HCT116 (cell line): Measurements from ENCODE around the gene KLK15. TPM values are rescaled to one million over a fixed set of nuclear protein-coding genes. Genes with fewer than 3 reads are reported as not detected.

ENCODE experiments used
- ATAC-seq: fragments of 200-7000 bp; cut with Tn5 transposase; 2 replicates; pipeline ENCODE4 v1.9.1; 2020; ENCODE audit warnings: mild to moderate bottlenecking, moderate library complexity
- BruUV-seq: library from RNA; stranded (reverse); fragments of 400-500 nt; replicated peaks from 2 replicates; lab custom pipeline; 2021; lab: Mats Ljungman, UMichigan
- CTCF ChIA-PET: fragments of 300-600 bp; sonication (Branson Sonifier 250); formaldehyde crosslinking; loops from one replicate; lab custom pipeline; 2021; ENCODE audit warnings: antibody characterized with exemption; lab: Charles Lee
- POLR2A ChIA-PET: fragments of 300-600, 350-600 bp; sonication (Branson Sonifier 250); formaldehyde crosslinking; loops from one replicate; lab custom pipeline; 2021; ENCODE audit warnings: antibody characterized with exemption; lab: Charles Lee
- RAD21 ChIA-PET, 2 experiments: fragments of 300-600 bp; sonication (Branson Sonifier 250); formaldehyde crosslinking; loops; one replicate each; lab custom pipeline; 2023; ENCODE audit warnings: low total read pairs in 2 of 2; ENCODE audit not compliant: uncharacterized antibody in 2 of 2, unreplicated experiment in 2 of 2, low non-redundant PET in 1 of 2; lab: Charles Lee
- DNase-seq: peaks from one replicate; pipeline ENCODE4 v3.0.0-alpha.2; 2010; ENCODE audit warnings: low read depth, low spot score
- H2AFZ ChIP-seq: fragments of 200-600 bp; shearing (Covaris generic), sonication (generic); 2 replicates; pipeline ENCODE4 v1.6.1; 2017; ENCODE audit warnings: low read depth, mixed run types, mixed read lengths, antibody characterized with exemption, low read length; ENCODE audit not compliant: poor library complexity, severe bottlenecking
- H3K27ac ChIP-seq: 2 replicates; pipeline ENCODE4 v1.5.1; 2012; ENCODE audit warnings: low read depth, low read length
- H3K27me3 ChIP-seq: fragments of 200-600 bp; sonication (generic); 2 replicates; pipeline ENCODE4 v1.6.1; 2016; ENCODE audit warnings: mixed run types, low read length, mixed read lengths; ENCODE audit not compliant: insufficient read depth
- H3K36me3 ChIP-seq, 2 experiments: fragments of 200-500 bp in 1 of 2; fragments of 200-600 bp in 1 of 2; sonication (Bioruptor generic) in 1 of 2; sonication (generic) in 1 of 2; 2 replicates each; pipeline versions ENCODE4 v1.5.1 to v1.6.1; 2014 to 2016; ENCODE audit warnings: low read length in 2 of 2, inconsistent platforms in 1 of 2, mixed read lengths in 1 of 2, mixed run types in 1 of 2; ENCODE audit not compliant: insufficient read depth in 2 of 2, control insufficient read depth in 1 of 2
- H3K4me1 ChIP-seq, 2 experiments: fragments of 200-600 bp in 1 of 2; sonication (generic) in 1 of 2; 2 replicates each; pipeline versions ENCODE4 v1.5.1 to v1.6.1; 2012 to 2017; ENCODE audit warnings: low read length in 2 of 2, inconsistent platforms in 1 of 2, mild to moderate bottlenecking in 1 of 2, mixed read lengths in 1 of 2, mixed run types in 1 of 2, moderate library complexity in 1 of 2; ENCODE audit not compliant: insufficient read depth in 2 of 2, control insufficient read depth in 1 of 2
- H3K4me2 ChIP-seq: fragments of 200-600 bp; sonication (generic); 2 replicates; pipeline ENCODE4 v1.6.1; 2017; ENCODE audit warnings: mixed run types, low read length, mixed read lengths
- H3K4me3 ChIP-seq, 2 experiments: fragments of 200-600 bp in 1 of 2; sonication (generic) in 1 of 2; replicated peaks in 1 of 2; 2 replicates each; pipeline ENCODE4 v1.5.1; 2011 to 2016; ENCODE audit warnings: low read length in 2 of 2, control low read depth in 1 of 2, low read depth in 1 of 2, mild to moderate bottlenecking in 1 of 2, mixed read lengths in 1 of 2, mixed run types in 1 of 2
- H3K79me2 ChIP-seq: fragments of 200-600 bp; sonication (generic); 2 replicates; pipeline ENCODE4 v1.6.1; 2017; ENCODE audit warnings: mild to moderate bottlenecking, mixed run types, low read length, moderate library complexity, mixed read lengths; ENCODE audit not compliant: insufficient read depth
- H3K9ac ChIP-seq: fragments of 200-600 bp; sonication (generic); 2 replicates; pipeline ENCODE4 v1.6.1; 2016; ENCODE audit warnings: low read length, mixed read lengths
- H3K9me2 ChIP-seq: fragments of 200-600 bp; sonication (generic), shearing (Covaris generic); 2 replicates; pipeline ENCODE4 v1.6.1; 2017; ENCODE audit warnings: mixed run types, mild to moderate bottlenecking, moderate library complexity; ENCODE audit not compliant: insufficient read depth
- H3K9me3 ChIP-seq, 2 experiments: fragments of 200-500 bp in 1 of 2; fragments of 200-600 bp in 1 of 2; sonication (Bioruptor generic) in 1 of 2; sonication (generic) in 1 of 2; 2 replicates each; pipeline ENCODE4 v1.6.1; 2014 to 2017; ENCODE audit warnings: low read length in 2 of 2, mixed read lengths in 2 of 2, inconsistent platforms in 1 of 2, low read depth in 1 of 2, mild to moderate bottlenecking in 1 of 2, mixed run types in 1 of 2, moderate library complexity in 1 of 2; ENCODE audit not compliant: control insufficient read depth in 1 of 2, insufficient read depth in 1 of 2
- H4K20me1 ChIP-seq: fragments of 200-600 bp; sonication (generic), shearing (Covaris generic); 2 replicates; pipeline ENCODE4 v1.6.1; 2017; ENCODE audit warnings: mixed run types, mild to moderate bottlenecking, moderate library complexity; ENCODE audit not compliant: insufficient read depth
- EGR1 ChIP-seq: IDR thresholded peaks from 2 replicates; pipeline ENCODE4 v1.6.1; 2012; ENCODE audit warnings: low read depth
- ELF1 ChIP-seq: IDR thresholded peaks from 2 replicates; pipeline ENCODE4 v1.6.1; 2012; ENCODE audit warnings: low read depth, borderline replicate concordance
- ZFX ChIP-seq: fragments of 450-650 bp; IDR thresholded peaks from 2 replicates; pipeline ENCODE4 v1.6.1; 2017
- intact Hi-C: fragments of 100-400 bp; cut with micrococcal nuclease; formaldehyde crosslinking; loops from 2 replicates; pipeline ENCODE4 v1.10.0; 2022
- total RNA-seq: library from RNA; stranded (reverse); gene quantifications from one replicate; pipeline ENCODE4 v1.2.1, GENCODE V29; 2021; ENCODE audit not compliant: unreplicated experiment

Gene KLK15
- total RNA-seq, 1 experiment from 2014 or later = not detected

GRCh38 chr19:50780753-50781435 lies 52.5 kb downstream of the KLK15 start:
- Histone ChIP-seq H3K27ac (no peak overlapping the region), H3K9me2 (no peaks in the 10 kb centered on the region), H3K36me3 (no peaks in the 10 kb centered on the region), H3K79me2 (no peaks in the 10 kb centered on the region), H2AFZ (no peak overlapping the region), H3K9me3 (no peaks in the 10 kb centered on the region), H4K20me1 (no peaks in the 10 kb centered on the region), H3K4me3 (no peak overlapping the region), H3K9ac (no peak overlapping the region), H3K4me1 (peaks cover 6 to 20% of the 10 kb centered on the region in 2 experiments; a peak in 3 of 4 replicates), H3K27me3 (peaks cover 14% of the 10 kb centered on the region; the same call in 1 of the 2 replicates), H3K4me2 (no peak overlapping the region)
- POLR2A ChIA-PET = interaction anchor here (0.5 kb wide), 1 partner anchor 56 kb away, joined by 5 read pairs; no protein-coding TSS in a partner anchor
- DNase-seq = no peak
- ATAC-seq = no peak
- intact Hi-C loops = loop anchor here (5.0 kb wide), 1 partner anchor 59 kb away; the partner anchor contains the start of gene CLEC11A
- CTCF ChIA-PET = interaction anchor here (1.1 to 6.4 kb wide), 5 partner anchors 77 to 523 kb away, joined by 4 to 46 read pairs (median 4); no protein-coding TSS in a partner anchor
- no TSS peak for BruUV-seq
- RAD21 ChIA-PET = no interaction called here
- TF ChIP-seq ELF1 = no peak

GRCh38 chr19:50779504-50780457 lies 53.6 kb downstream of the KLK15 start:
- no peaks in the 10 kb centered on the region for H3K9me3 ChIP-seq
- no peak overlapping the region for H3K9ac ChIP-seq
- no peak overlapping the region for H3K27ac ChIP-seq
- CTCF ChIA-PET = interaction anchor here (1.2 to 6.4 kb wide), 5 partner anchors 55 to 142 kb away, joined by 3 to 46 read pairs (median 4); no protein-coding TSS in a partner anchor
- ATAC-seq = no peak; the same call in 1 of the 2 replicates
- no peak for TF ChIP-seq EGR1
- TF ChIP-seq ZFX = no peak
- H3K9me2 ChIP-seq = no peaks in the 10 kb centered on the region
- peaks cover 14% of the 10 kb centered on the region; the same call in 1 of the 2 replicates for H3K27me3 ChIP-seq
- H3K4me2 ChIP-seq = no peak overlapping the region
- no peaks in the 10 kb centered on the region for H3K36me3 ChIP-seq
- no peak for DNase-seq
- no peak overlapping the region for H3K4me3 ChIP-seq
- H4K20me1 ChIP-seq = no peaks in the 10 kb centered on the region
- POLR2A ChIA-PET = no interaction called here
- H3K79me2 ChIP-seq = no peaks in the 10 kb centered on the region
- no peak overlapping the region for H2AFZ ChIP-seq
- H3K4me1 ChIP-seq = peaks cover 6 to 20% of the 10 kb centered on the region in 2 experiments; a peak in 3 of 4 replicates
- intact Hi-C loops = loop anchor here (5.0 kb wide), 1 partner anchor 57 kb away; the partner anchor contains the start of gene CLEC11A
- RAD21 ChIA-PET = interaction anchor here (0.6 to 1.1 kb wide), 3 partner anchors 55 to 61 kb away, joined by 3 to 4 read pairs (median 3); no protein-coding TSS in a partner anchor
- BruUV-seq = no TSS peak
